Gastrocnemius medialis (tissue), 4 donors: ENCODE data around the gene UNK.

Experiments used
- CTCF ChIP-seq, 5 experiments: fragments of 450-650 bp in 3 of 5; fragments of 200-600 bp in 2 of 5; sonication (generic) in 2 of 5; IDR thresholded peaks in 4 of 5; conservative IDR thresholded peaks in 1 of 5; 1 replicate in 4 of 5; 2 replicates in 1 of 5; pipeline ENCODE4 v1.5.1; 2016 to 2019; ENCODE audit warnings: antibody characterized with exemption in 5 of 5, mild to moderate bottlenecking in 3 of 5, moderate library complexity in 3 of 5
- POLR2A ChIP-seq, 2 donors: fragments of 450-650 bp; IDR thresholded peaks; one replicate each; pipeline ENCODE4 v1.6.1; 2017; ENCODE audit warnings: antibody characterized with exemption in 2 of 2, mild to moderate bottlenecking in 2 of 2, moderate library complexity in 2 of 2

- TF ChIP-seq CTCF (IDR thresholded peaks at IDR 0.05 in 4 of 5, conservative IDR thresholded peaks at IDR 0.05 in 1 of 5) (no peak), POLR2A (IDR thresholded peaks at IDR 0.05) (no peak)
Measured at GRCh38 chr17:75849724-75850123, 65.1 kb downstream of the UNK start.
